SU-DHL-6 (cell line): Measurements from ENCODE around the gene ERICH2.
A peak's percentile ranks its signal among the peaks of the same experiment; 100 is the strongest.

Experiments
- H2AFZ ChIP-seq: fragments of 200-600 bp; sonication (generic); 2 replicates; pipeline ENCODE4 v1.6.1; 2014; ENCODE audit warnings: low read depth, mild to moderate bottlenecking, moderate library complexity, mixed read lengths, antibody characterized with exemption, low read length; ENCODE audit not compliant: severe bottlenecking
- H3F3A ChIP-seq: fragments of 200-600 bp; shearing (Covaris generic); 2 replicates; pipeline ENCODE4 v1.6.0; 2016; ENCODE audit warnings: antibody characterized with exemption, mild to moderate bottlenecking; ENCODE audit not compliant: insufficient read depth
- H3K27ac ChIP-seq: fragments of 200-600 bp; sonication (generic); 2 replicates; pipeline ENCODE4 v1.5.1; 2016; ENCODE audit warnings: low read depth, mild to moderate bottlenecking, low read length, moderate library complexity, mixed read lengths
- H3K27me3 ChIP-seq: fragments of 200-600 bp; sonication (generic), shearing (Covaris generic); 2 replicates; pipeline ENCODE4 v1.6.0; 2014; ENCODE audit warnings: mild to moderate bottlenecking, low read length
- H3K36me3 ChIP-seq: fragments of 200-600 bp; sonication (generic); 2 replicates; pipeline ENCODE4 v1.6.1; 2014; ENCODE audit warnings: mild to moderate bottlenecking, low read length, mixed read lengths
- H3K4me2 ChIP-seq: fragments of 300-600, 200-600 bp; shearing (Covaris generic), sonication (generic); 2 replicates; pipeline ENCODE4 v1.6.0; 2014; ENCODE audit warnings: low read length, low read depth, mild to moderate bottlenecking; ENCODE audit not compliant: poor library complexity, severe bottlenecking
- H3K4me3 ChIP-seq: fragments of 200-600 bp; sonication (generic); 2 replicates; pipeline ENCODE4 v1.5.1; 2014; ENCODE audit warnings: antibody characterized with exemption, low read length, mild to moderate bottlenecking, mixed read lengths; ENCODE audit not compliant: insufficient read depth, poor library complexity, severe bottlenecking
- H3K79me2 ChIP-seq: fragments of 200-600 bp; sonication (generic); 2 replicates; pipeline ENCODE4 v1.6.1; 2014; ENCODE audit warnings: mild to moderate bottlenecking, low read length, moderate library complexity; ENCODE audit not compliant: insufficient read depth
- H3K9ac ChIP-seq: fragments of 200-600 bp; sonication (generic); 2 replicates; pipeline ENCODE4 v1.7.0; 2014; ENCODE audit warnings: mild to moderate bottlenecking, low read length
- H3K9me2 ChIP-seq: fragments of 200-600 bp; sonication (generic); replicated peaks from 2 replicates; pipeline ENCODE4 v1.6.1; 2014; ENCODE audit warnings: low read length; ENCODE audit not compliant: insufficient read depth
- H3K9me3 ChIP-seq: fragments of 200-600 bp; sonication (generic); 2 replicates; pipeline ENCODE4 v1.6.1; 2014; ENCODE audit warnings: low read length, mixed read lengths; ENCODE audit not compliant: insufficient read depth
- H4K20me1 ChIP-seq: fragments of 200-600 bp; sonication (generic); 2 replicates; pipeline ENCODE4 v1.6.1; 2014; ENCODE audit warnings: low read depth, mild to moderate bottlenecking, antibody characterized with exemption, low read length, moderate library complexity, mixed read lengths
- EZH2phosphoT487 ChIP-seq: fragments of 200-600 bp; sonication (generic), shearing (Covaris generic); conservative IDR thresholded peaks from 2 replicates; pipeline ENCODE4 v1.6.1; 2018; ENCODE audit warnings: mild to moderate bottlenecking, antibody characterized with exemption, low read length, moderate library complexity, mixed read lengths
- TF ChIP-seq, protein P1 (sequence below): fragments of 200-600 bp; sonication (generic); IDR thresholded peaks from one replicate; pipeline ENCODE4 v1.5.1; 2017; ENCODE audit warnings: antibody characterized with exemption, mild to moderate bottlenecking, low read length, moderate library complexity; ENCODE audit not compliant: insufficient read depth, poor library complexity, severe bottlenecking

Gene ERICH2

DNA sequence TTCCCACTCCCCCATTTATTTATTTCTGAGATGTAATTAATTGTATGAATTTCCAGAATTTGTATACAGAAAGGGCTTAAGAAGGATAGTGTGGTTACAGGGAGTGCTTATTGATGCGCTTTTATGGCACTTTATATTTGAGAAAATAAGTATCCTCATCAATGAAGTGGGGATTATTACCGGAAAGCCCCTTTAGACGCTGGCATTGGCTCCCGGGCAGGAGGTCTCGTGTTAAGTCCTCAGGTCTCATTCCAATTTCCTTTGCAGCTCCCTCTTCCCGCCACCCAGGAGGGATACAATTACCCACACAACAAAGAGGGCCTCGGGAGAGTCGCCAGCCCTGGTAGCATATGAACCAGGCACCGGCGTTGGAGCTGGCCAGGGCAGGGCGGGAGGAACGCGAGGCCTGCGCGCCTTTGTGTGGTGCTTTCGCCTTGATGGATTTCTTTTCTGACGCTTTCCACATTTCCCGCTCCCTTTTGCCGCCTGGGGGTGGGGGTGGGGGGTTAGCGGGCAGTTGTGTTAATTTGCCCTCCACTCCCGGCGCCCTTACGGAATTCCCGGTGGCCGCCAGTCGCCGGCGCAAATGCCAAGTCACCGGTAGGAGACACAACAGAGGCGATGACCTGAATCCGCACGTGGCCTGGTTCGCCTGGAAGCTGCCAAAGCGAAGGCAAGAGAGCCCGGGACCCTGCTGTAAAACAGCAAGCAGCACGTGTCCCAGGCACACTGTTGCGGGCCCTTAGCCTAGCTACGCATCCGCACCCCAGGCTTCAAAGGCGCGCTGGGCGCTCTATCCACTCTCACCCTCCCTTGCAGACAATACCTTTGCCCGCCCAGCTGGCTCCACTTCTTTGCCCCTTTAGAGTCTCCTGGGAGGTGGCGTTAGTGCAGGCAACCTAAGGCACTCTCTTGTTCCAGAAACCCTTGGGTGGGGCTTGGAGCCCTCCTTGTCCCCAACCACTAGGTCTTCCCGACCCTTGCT is 49.8 kb downstream of the ERICH2 start:
- H3F3A ChIP-seq, result no peaks in the 10 kb centered on the region
- peak overlapping the region; percentile 18 for H3K4me2 ChIP-seq
- no peaks in the 10 kb centered on the region for H3K79me2 ChIP-seq
- no peaks in the 10 kb centered on the region for H3K9me3 ChIP-seq
- no peak overlapping the region for H2AFZ ChIP-seq
- H3K9ac ChIP-seq, result no peak overlapping the region
- no peak overlapping the region for H3K4me3 ChIP-seq
- TF ChIP-seq, protein P1, sequence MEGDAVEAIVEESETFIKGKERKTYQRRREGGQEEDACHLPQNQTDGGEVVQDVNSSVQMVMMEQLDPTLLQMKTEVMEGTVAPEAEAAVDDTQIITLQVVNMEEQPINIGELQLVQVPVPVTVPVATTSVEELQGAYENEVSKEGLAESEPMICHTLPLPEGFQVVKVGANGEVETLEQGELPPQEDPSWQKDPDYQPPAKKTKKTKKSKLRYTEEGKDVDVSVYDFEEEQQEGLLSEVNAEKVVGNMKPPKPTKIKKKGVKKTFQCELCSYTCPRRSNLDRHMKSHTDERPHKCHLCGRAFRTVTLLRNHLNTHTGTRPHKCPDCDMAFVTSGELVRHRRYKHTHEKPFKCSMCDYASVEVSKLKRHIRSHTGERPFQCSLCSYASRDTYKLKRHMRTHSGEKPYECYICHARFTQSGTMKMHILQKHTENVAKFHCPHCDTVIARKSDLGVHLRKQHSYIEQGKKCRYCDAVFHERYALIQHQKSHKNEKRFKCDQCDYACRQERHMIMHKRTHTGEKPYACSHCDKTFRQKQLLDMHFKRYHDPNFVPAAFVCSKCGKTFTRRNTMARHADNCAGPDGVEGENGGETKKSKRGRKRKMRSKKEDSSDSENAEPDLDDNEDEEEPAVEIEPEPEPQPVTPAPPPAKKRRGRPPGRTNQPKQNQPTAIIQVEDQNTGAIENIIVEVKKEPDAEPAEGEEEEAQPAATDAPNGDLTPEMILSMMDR, result no peak
- TF ChIP-seq EZH2phosphoT487, result no peak
- H3K27ac ChIP-seq, result no peak overlapping the region
- no peaks in the 10 kb centered on the region for H3K9me2 ChIP-seq
- H4K20me1 ChIP-seq, result no peaks in the 10 kb centered on the region
- H3K27me3 ChIP-seq, result no peaks in the 10 kb centered on the region
- H3K36me3 ChIP-seq, result no peaks in the 10 kb centered on the region

DNA sequence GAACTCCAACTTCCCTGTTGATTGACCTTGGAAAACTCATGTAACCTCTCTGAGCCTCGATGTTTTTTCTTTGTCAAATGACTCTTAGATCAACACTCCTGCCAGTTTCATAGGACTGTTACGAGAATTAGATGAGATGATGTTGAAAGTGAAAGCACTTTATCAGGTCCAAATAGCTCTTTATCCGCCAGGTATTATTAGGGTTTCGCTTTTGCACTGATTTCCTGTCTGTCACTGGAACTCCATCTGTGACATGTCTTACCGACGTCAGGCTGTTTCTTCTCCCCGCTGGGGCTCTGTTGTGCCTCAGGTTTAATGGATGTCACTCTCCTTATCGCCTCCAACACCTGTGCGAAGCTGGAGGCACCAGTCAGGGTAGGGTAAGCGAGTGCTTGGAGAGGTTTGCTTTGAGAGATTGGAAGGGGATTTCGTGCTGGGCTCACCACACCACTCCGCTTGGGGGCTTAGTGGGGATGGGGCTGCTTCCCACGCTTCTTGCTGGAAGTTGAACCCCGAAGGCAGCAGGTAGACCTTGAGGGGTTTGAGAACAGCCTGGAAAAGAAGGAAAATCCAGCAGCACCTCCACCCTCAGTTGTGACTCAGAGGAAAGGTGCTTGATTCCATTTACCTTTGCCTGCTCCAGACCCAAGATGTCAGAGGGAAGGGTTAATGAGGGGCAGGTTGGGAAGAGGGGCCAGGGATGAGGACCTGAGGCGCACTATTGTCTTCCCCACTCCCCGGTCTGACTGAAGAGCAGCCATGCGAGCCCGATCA is 50.8 kb downstream of the ERICH2 start:
- Histone ChIP-seq H2AFZ (no peak overlapping the region), H3K9me3 (no peaks in the 10 kb centered on the region), H3K27me3 (no peaks in the 10 kb centered on the region), H3K79me2 (no peaks in the 10 kb centered on the region), H3K9ac (no peak overlapping the region), H4K20me1 (no peaks in the 10 kb centered on the region), H3F3A (no peaks in the 10 kb centered on the region), H3K36me3 (no peaks in the 10 kb centered on the region), H3K9me2 (no peaks in the 10 kb centered on the region), H3K4me3 (no peak overlapping the region), H3K27ac (no peak overlapping the region), H3K4me2 (peak overlapping the region; percentile 18)
- TF ChIP-seq, protein P1, result no peak
- no peak for TF ChIP-seq EZH2phosphoT487

DNA sequence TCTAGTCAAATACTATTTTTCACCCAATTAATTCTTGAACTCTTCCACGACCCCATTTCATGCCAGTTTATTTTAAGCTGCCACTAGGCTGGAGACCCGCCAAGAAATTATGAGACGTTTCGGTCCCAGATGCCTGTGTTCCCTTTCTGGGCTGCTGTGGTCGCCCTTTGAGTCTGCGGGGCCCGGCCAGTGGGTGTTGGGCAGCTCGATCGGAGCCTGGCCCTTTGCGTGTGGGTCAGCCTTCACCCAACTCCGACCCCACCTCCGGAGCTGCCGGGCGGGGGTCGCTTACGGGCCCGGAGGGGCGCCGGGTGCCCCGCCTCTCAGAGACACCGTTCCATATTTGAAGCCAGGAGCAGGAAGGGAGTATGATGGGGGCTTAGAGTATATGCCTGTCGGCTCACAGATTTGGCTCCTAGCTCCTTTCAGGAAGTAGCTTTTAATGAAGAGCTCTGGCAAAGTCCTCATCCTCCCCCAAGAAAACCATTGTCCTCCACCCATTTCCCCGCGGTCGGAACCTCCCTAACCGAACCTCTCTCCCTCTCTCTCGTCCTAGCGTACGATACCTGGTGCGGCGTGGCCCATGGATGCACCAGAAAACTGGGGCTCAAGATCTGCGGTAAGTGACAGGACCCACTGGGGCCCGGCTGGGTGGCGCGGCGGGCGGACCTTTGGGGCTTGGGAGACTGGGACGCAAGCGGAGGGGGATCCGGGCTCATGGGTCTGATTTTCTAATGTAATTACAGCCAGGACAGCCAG is 51.5 kb downstream of the ERICH2 start:
- Histone ChIP-seq H3K36me3 (no peaks in the 10 kb centered on the region), H3K27ac (no peak overlapping the region), H3F3A (no peaks in the 10 kb centered on the region), H3K27me3 (no peaks in the 10 kb centered on the region), H3K4me2 (no peak overlapping the region), H3K79me2 (no peaks in the 10 kb centered on the region), H3K9ac (no peak overlapping the region), H3K9me2 (no peaks in the 10 kb centered on the region), H3K4me3 (no peak overlapping the region), H3K9me3 (no peaks in the 10 kb centered on the region), H2AFZ (no peak overlapping the region), H4K20me1 (no peaks in the 10 kb centered on the region)
- TF ChIP-seq EZH2phosphoT487, result no peak
- TF ChIP-seq, protein P1, result no peak
